DOHH2 (cell line): ENCODE measurements around the gene OTUD6A.

Source experiments
- EZH2phosphoT487 ChIP-seq: fragments of 200-600 bp; sonication (generic); IDR thresholded peaks from 2 replicates; pipeline ENCODE4 v1.6.1; 2017; ENCODE audit warnings: borderline replicate concordance, mild to moderate bottlenecking, antibody characterized with exemption, low read length, moderate library complexity, mixed read lengths
- TF ChIP-seq, protein P1 (sequence below): fragments of 200-600 bp; sonication (generic); IDR thresholded peaks from one replicate; pipeline ENCODE4 v1.5.1; 2014; ENCODE audit warnings: antibody characterized with exemption, mild to moderate bottlenecking, low read depth, low read length; ENCODE audit not compliant: poor library complexity, severe bottlenecking

DNA sequence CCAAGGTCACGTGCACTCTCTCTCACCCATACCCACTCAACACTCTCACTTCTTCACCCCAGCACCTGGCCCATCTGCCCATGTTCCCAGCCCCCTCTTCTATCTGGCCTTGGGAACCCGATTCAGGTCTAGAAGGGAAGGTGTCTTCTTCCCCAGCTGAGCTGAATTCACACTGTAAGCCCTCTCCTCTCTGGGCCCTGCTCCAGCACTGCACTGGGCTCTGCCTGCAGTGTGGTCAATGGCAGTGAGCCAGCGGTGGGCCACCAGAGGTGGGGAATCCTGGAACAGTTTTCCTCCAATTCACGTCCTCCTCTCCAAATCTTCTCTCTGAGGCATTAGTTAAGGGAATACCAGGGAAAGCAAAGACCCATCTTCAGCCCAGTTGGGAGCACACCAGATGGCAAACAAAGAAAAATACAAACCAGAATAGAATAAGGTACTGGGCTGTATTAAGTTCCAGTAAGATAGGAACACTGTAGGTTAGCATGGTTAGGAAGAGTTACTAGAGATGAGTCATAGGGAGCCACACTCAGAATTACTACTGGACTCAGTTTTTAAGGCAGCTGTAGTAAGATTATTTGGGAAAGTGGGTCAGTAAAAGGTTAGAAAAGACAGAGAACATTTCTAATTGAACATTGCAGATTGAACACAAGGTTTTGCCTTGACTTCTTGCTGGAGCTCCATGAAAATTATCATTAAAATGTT is 17.6 kb upstream of the OTUD6A start:
- TF ChIP-seq, protein P1, sequence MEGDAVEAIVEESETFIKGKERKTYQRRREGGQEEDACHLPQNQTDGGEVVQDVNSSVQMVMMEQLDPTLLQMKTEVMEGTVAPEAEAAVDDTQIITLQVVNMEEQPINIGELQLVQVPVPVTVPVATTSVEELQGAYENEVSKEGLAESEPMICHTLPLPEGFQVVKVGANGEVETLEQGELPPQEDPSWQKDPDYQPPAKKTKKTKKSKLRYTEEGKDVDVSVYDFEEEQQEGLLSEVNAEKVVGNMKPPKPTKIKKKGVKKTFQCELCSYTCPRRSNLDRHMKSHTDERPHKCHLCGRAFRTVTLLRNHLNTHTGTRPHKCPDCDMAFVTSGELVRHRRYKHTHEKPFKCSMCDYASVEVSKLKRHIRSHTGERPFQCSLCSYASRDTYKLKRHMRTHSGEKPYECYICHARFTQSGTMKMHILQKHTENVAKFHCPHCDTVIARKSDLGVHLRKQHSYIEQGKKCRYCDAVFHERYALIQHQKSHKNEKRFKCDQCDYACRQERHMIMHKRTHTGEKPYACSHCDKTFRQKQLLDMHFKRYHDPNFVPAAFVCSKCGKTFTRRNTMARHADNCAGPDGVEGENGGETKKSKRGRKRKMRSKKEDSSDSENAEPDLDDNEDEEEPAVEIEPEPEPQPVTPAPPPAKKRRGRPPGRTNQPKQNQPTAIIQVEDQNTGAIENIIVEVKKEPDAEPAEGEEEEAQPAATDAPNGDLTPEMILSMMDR: no peak
- TF ChIP-seq EZH2phosphoT487: no peak
